GM18870 (cell line): ENCODE results near the gene MAML3.

Source experiments
- ATAC-seq: cut with Tn5 transposase; IDR thresholded peaks from one replicate; pipeline ENCODE4 v1.9.1; 2021; ENCODE audit warnings: moderate library complexity; ENCODE audit not compliant: unreplicated experiment

Gene MAML3

GRCh38 chr4:140153718-140154571, at the start of gene MAML3:
TSS of gene MAML3 (minus strand) at chr4:140154184. CDS start at chr4:140153327, 857 bp downstream.
- no peak for ATAC-seq

- no peak for ATAC-seq
These were observed 45.0 kb upstream of the MAML3 start for GRCh38 chr4:140198942-140199341.

GRCh38 chr4:140195806-140196205, 41.8 kb upstream of the MAML3 start:
- ATAC-seq, result no peak

- ATAC-seq, result no peak
These were observed 35.8 kb upstream of the MAML3 start for GRCh38 chr4:140189805-140190204.

GRCh38 chr4:140188975-140189374, 35.0 kb upstream of the MAML3 start:
- no peak for ATAC-seq

GRCh38 chr4:140187316-140187695, 33.3 kb upstream of the MAML3 start:
- ATAC-seq, result no peak

GRCh38 chr4:140186651-140187315, 32.8 kb upstream of the MAML3 start:
- no peak for ATAC-seq

- ATAC-seq, result no peak
These were observed 32.1 kb upstream of the MAML3 start for GRCh38 chr4:140186082-140186438.

- no peak for ATAC-seq
These were observed 31.6 kb upstream of the MAML3 start for GRCh38 chr4:140185412-140186081.

GRCh38 chr4:140183270-140183669, 29.3 kb upstream of the MAML3 start:
- ATAC-seq, result no peak

- ATAC-seq, result no peak
These were observed 26.6 kb upstream of the MAML3 start for GRCh38 chr4:140180577-140180976.

- no peak for ATAC-seq
These were observed 22.8 kb upstream of the MAML3 start for GRCh38 chr4:140176735-140177134.

GRCh38 chr4:140174543-140174942, 20.6 kb upstream of the MAML3 start:
- no peak for ATAC-seq

- ATAC-seq, result no peak
These were observed 19.0 kb upstream of the MAML3 start for GRCh38 chr4:140172960-140173359.

- no peak for ATAC-seq
These were observed 16.3 kb upstream of the MAML3 start for GRCh38 chr4:140170299-140170698.

GRCh38 chr4:140168936-140169335, 15.0 kb upstream of the MAML3 start:
- ATAC-seq, result no peak

- no peak for ATAC-seq
These were observed 14.5 kb upstream of the MAML3 start for GRCh38 chr4:140168474-140168873.

GRCh38 chr4:140163029-140163810, 9.2 kb upstream of the MAML3 start:
- no peak for ATAC-seq

- ATAC-seq, result no peak
These were observed 8.6 kb upstream of the MAML3 start for GRCh38 chr4:140162596-140162995.

GRCh38 chr4:140158365-140159030, 4.5 kb upstream of the MAML3 start:
- no peak for ATAC-seq

GRCh38 chr4:140157341-140157740, 3.4 kb upstream of the MAML3 start:
- ATAC-seq, result no peak
